ENCODE results near the gene TBC1D17.

The TBC1D17 gene

GRCh38 chr19:49862391-49863253, 14.9 kb upstream of the TBC1D17 start:
- DNase-seq, result peak; percentile 33

DNA sequence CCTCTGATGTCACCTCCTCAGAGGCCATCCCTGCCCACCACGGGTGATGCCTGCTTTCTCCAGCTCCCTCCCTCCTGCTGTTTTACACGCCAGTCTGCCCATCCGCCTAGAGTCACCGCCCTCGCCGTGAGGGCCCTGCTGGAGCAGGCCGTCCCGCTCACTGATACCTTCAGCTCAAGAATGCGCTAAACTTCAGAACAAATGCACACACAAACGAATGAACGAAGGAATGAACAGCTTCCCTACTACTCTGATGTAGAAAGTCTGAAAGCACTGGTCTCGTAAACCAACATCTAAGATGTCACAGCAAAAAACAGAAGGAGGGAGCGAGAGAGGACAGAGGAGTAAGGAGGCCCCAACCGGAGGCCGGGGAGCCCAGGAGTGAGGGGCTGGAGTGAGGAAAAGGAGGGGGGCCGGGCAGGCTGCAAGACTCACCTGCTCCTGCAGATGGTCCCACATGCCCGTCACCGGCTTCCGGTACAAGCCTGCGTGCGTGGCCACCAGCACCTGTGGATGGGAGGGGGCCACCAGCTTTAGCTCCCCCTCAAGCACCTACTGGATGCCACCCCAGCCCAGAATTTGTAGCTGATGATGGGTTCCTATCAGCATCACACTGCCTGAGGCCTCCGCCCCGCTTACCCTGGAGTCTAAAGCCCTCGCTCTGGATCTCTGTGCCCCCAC, 14.1 kb upstream of the TBC1D17 start:
- DNase-seq, result no peak

- no peak for DNase-seq
Measured at GRCh38 chr19:49863935-49864320, 13.6 kb upstream of the TBC1D17 start.

GRCh38 chr19:49864890-49865289, 12.6 kb upstream of the TBC1D17 start:
- no peak for DNase-seq

- DNase-seq, result peak; percentile 93
Measured at GRCh38 chr19:49866933-49867782, 10.3 kb upstream of the TBC1D17 start, which contains the start of gene PNKP. Gene PNKP, minus strand, starts transcription at chr19:49867576. Its CDS starts 372 bp downstream, at chr19:49867204.

DNA sequence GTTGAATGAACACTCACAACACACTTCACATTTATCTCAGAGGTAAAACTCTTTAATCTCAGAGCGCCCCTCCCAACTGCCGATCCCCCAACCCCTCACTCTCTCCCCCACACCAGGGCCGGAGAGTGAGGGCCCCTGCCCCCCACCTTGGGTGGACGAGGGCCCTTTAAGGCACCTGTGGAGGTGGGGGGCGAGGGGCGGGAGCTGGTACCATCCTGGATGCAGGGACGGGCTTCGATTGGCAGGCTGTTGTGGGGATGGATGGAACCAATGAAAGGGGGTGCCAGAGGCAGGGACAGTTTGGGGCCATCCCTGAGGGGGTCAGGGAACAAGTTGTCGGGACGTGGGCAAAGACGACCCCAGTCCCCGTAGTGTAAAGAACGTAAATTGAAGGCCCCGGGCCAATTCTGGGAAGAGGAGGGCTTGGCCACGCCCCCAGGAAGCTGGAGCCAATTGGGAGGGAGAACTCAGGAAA, 8.5 kb upstream of the TBC1D17 start:
- no peak for DNase-seq

GRCh38 chr19:49869484-49870308, 7.8 kb upstream of the TBC1D17 start:
- DNase-seq, result peak; percentile 100

- DNase-seq, result peak; percentile 67
Measured at GRCh38 chr19:49870309-49870901, 7.1 kb upstream of the TBC1D17 start.

DNA sequence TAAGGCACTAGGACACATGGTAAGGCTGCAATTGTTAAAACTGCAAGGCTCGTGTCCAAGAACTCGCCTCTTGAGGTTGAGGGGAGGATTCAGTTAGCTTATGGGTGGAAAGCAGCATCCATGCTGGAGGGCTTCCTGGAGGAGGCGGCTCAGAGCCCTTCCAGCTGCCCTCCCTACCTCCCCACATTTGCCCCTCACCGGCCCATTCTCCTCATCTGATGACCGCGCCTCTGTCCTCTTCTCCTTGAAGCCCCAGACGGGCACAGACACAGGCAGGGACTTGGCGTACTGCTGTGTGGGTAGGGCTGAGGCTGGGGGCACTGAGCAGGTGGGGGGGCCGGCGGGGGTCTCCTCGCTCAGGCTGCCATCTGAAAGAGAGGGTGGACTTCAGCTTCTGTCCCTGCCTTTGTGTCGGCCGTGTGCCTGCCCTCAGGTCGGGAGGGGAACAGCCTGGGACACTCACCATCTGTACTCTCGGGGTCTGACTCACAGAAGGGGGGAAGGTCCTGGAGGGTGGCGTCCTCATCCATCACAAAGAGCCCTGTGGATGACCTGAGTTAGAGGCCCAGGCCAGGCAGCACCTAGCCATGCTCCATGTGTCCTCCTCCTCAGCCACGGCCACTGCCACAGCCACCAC, 6.0 kb upstream of the TBC1D17 start:
- no peak for DNase-seq

GRCh38 chr19:49872245-49873128, 5.0 kb upstream of the TBC1D17 start:
- DNase-seq, result peak; percentile 62

DNA sequence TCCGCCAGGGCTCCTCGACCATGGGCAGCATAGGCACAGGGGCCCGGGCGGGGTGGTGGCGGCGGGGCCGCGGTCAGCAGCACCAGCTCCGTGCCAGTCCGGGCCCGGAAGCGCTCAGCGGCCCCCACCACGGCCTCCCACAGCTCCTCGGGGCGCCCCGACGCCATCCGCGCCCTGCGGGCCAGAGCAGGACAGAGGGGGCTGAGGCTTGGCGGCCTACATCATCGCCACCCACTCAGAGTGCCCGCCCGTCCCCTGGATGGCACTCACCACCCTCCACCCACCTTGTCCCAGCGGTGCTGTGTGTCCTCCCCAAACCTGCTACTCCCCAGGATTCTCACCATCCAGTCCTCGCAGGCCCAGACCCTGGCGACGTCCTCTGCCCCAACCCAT, 4.4 kb upstream of the TBC1D17 start:
- no peak for DNase-seq

- DNase-seq, result no peak
Measured at GRCh38 chr19:49873834-49874233, 3.7 kb upstream of the TBC1D17 start.

DNA sequence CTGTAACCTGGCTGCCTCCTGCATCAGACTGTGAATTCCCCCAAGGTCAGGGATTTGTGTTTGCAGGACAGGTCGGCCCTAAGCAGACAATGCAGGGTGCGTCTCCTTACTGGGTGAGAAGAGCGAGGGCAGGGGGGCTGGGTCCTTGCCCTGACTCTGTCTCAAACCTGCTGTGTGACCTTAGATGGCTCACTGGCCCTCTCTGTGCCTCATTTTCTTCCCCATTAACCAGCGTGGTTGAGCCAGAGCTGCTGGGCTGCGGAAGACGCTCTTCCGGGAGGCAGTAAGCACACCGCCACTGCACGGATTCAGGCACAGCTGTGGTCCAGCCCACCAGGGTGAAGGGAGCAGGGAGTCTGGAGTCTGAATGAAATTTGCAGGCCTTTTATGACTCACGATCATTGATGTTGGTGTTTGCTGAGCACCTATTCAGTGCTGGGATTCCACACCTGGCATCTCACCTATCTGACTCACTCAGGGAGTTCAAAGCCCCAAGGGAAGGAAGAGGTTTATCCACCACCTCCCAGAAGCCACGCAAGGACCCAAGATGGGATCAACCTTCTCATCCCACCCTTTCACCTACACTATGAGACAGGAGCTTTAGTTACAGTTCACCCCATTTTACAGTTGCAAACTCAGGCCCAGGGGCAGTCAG, 2.9 kb upstream of the TBC1D17 start:
- DNase-seq, result no peak

- DNase-seq, result no peak
Measured at GRCh38 chr19:49875177-49875576, 2.3 kb upstream of the TBC1D17 start.

DNA sequence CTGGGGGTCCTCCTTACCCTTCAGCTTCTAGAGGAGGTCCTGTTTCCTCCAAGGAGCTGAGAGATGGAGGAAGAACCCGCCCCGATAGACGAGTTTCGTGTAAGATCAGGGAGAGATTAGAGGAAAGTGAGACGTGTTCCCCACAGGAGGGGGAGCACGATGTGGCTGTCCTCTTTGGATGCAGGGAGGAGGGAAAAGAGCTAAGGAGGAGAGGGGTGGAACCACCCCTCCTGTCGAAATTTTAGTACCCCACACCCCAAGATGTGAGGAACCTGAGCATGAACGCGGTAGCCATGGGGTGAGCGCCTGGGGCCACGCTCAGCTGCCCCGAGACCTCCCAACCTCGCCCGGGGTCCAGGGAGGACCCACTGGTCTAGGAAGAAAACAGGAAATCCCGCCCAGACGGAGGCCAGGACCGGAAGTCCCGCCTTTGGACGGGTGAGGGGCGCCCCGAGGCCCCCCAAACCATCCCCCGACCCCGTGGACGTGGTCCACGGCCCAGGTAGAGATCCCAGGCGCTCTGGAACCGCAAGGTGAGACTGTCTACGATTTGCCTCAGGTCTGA, 1.6 kb upstream of the TBC1D17 start:
- peak; percentile 72 for DNase-seq

GRCh38 chr19:49876422-49877019, 981 bp upstream of the TBC1D17 start:
- DNase-seq, result peak; percentile 99

DNA sequence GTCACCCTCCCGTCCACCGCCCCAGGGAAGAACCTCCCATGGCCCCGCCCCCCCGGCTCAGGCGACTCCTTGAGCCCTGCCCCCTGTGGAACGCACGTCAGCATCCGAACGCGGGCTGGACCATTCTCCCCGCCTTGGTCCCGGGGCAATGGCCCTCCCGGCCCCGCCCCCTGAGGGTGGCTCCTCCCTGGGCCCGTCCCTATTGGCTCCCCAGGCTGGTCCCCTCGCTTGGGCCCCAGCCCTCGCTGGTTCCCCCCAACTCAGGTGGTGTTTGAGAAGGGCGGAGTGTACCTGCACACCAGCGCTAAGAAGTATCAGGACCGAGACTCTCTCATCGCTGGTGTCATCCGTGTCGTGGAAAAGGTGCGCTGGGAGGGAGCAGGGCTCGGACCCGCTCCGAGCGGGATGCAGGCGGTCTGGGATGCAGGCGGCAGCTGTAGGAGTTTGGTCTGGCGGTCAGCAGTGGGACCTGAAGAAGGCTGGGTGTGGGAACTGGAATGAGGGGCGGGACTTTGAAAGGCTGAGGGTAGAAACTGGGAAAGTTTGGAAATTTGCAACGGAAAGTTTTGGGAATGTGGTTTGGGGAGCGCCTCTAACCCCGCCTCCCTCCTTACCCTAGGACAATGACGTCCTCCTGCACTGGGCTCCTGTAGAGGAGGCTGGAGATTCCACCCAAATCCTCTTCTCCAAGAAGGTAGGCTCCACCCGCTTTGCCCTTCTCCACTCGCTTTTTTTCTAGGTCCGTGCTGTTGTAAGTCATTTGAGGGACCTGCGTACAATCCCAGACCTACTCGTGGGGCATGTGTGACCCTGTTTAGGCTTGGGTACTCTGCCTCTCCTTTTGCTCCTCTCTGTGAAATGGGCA, 609 bp downstream of the TBC1D17 start:
- peak; percentile 97 for DNase-seq

GRCh38 chr19:49878744-49879070, 1.2 kb downstream of the TBC1D17 start:
- DNase-seq, result no peak
